ENCODE data around the gene FAM111A.

DNA sequence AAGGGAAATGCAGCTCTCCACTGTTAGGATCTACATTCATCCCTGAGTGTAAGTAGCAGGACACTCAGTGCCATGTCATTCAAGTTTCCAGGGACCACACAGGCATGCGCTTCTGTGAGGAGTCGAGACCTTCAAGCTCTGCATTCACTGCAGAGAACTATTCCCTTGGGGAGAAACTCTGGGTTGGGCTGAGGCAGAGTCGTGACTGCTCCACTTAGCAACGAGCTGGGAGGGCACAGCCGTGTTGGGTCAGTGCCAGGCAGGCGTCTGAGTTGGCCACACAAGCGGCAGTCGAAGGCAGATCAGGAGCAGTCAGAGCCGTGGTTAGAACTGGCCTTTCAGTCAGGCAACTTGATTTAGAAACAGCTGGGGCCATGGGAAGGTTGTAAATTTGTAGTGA lies 55.3 kb downstream of the FAM111A start:
- TF ChIP-seq, protein P1, sequence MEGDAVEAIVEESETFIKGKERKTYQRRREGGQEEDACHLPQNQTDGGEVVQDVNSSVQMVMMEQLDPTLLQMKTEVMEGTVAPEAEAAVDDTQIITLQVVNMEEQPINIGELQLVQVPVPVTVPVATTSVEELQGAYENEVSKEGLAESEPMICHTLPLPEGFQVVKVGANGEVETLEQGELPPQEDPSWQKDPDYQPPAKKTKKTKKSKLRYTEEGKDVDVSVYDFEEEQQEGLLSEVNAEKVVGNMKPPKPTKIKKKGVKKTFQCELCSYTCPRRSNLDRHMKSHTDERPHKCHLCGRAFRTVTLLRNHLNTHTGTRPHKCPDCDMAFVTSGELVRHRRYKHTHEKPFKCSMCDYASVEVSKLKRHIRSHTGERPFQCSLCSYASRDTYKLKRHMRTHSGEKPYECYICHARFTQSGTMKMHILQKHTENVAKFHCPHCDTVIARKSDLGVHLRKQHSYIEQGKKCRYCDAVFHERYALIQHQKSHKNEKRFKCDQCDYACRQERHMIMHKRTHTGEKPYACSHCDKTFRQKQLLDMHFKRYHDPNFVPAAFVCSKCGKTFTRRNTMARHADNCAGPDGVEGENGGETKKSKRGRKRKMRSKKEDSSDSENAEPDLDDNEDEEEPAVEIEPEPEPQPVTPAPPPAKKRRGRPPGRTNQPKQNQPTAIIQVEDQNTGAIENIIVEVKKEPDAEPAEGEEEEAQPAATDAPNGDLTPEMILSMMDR (conservative IDR thresholded peaks at IDR 0.05; ENCODE audit: low read depth, low read length), result no peak
- TF ChIP-seq EZH2 (IDR thresholded peaks at IDR 0.05; ENCODE audit: borderline replicate concordance, low read depth, low read length, poor library complexity, severe bottlenecking), result no peak

Data from A673 (cell line).